ENCODE data around the gene VPS39.

The VPS39 gene

DNA sequence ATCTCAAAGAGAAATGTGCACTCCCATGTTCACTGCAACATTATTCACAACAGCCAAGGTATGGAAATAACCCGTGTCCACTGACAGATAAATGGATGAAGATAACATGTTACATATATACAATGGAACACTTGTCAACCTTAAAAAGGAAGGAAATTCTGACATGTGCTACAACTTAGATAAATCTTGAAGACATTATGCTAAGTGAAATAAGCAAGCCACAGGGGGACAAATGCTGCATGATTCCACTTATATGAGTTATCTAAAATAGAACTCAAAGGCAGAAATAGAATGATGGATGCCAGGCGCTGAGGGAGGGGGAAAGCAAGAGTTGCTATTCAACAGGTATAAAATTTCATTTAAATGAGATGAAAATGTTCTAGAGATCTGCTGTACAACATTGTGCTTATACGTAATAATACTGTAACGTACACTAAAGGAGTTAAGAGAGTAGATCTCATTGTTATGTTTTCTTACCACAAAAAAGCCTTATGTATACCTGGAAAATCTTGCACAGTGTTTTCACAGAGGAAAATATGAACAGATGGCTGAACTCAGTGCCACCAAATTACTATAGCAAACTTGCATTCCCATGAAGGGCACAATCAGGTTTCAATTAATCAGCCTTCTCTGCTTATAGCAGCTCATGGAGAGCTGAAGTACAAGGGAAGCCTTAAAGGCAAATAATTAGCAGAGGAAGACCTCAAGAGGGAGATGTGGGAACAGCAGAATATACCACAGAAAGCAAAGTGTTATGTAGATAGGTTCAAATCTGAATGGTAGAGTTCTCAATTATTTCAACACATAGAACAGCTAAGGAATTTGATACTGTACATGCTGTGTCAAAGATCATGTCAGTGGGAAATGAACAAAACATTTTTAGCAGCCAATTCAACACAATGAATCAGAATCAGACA lies 8.1 kb upstream of the VPS39 start:
- Histone ChIP-seq H2AFZ (ENCODE audit: low read length) (no peak overlapping the region), H3K9ac (ENCODE audit: low read length) (no peak overlapping the region)
- no peak for DNase-seq

GRCh38 chr15:42214600-42214999 lies 6.5 kb upstream of the VPS39 start:
- peaks cover 6% of the 10 kb centered on the region; the same call in 1 of the 2 replicates for H3K36me3 ChIP-seq (replicated peaks; ENCODE audit: insufficient read depth, low read length)
- H3F3A ChIP-seq (ENCODE audit: insufficient read depth, low read length) = peaks cover 2% of the 10 kb centered on the region; the same call in 1 of the 2 replicates
- no peak overlapping the region for H3K27ac ChIP-seq (ENCODE audit: low read length)
- no peaks in the 10 kb centered on the region for H3K9me3 ChIP-seq (replicated peaks; ENCODE audit: insufficient read depth, low read length)
- H4K20me1 ChIP-seq (ENCODE audit: insufficient read depth, low read length) = no peaks in the 10 kb centered on the region
- H3K4me1 ChIP-seq (ENCODE audit: low read length) = no peaks in the 10 kb centered on the region
- no peak overlapping the region for H3K4me2 ChIP-seq (ENCODE audit: low read depth, low read length)
- no peak overlapping the region for H3K4me3 ChIP-seq (ENCODE audit: low read length)
- H3K79me2 ChIP-seq (ENCODE audit: low read length) = no peaks in the 10 kb centered on the region
- H2AFZ ChIP-seq (ENCODE audit: low read length) = no peak overlapping the region
- TF ChIP-seq EZH2 (optimal IDR thresholded peaks at IDR 0.05; ENCODE audit: low read depth, low read length) (no peak), CTCF (IDR thresholded peaks at IDR 0.05; ENCODE audit: low read length) (no peak), EZH2phosphoT487 (IDR thresholded peaks at IDR 0.05; ENCODE audit: low read length) (no peak)
- no peaks in the 10 kb centered on the region for H3K27me3 ChIP-seq (replicated peaks; ENCODE audit: insufficient read depth, low read length)
- no peak overlapping the region for H3K9ac ChIP-seq (ENCODE audit: low read length)
- DNase-seq = no peak
- no peaks in the 10 kb centered on the region for H3K9me2 ChIP-seq (replicated peaks; ENCODE audit: insufficient read depth, low read length)

More for the DNA sequence above, 8.1 kb upstream of the VPS39 start:
- no peaks in the 10 kb centered on the region for H4K20me1 ChIP-seq (ENCODE audit: insufficient read depth, low read length)
- H3K27ac ChIP-seq (ENCODE audit: low read length) = no peak overlapping the region
- H3K9me2 ChIP-seq (replicated peaks; ENCODE audit: insufficient read depth, low read length) = no peaks in the 10 kb centered on the region
- H3K79me2 ChIP-seq (ENCODE audit: low read length) = no peaks in the 10 kb centered on the region
- H3K4me1 ChIP-seq (ENCODE audit: low read length) = no peaks in the 10 kb centered on the region
- TF ChIP-seq EZH2phosphoT487 (IDR thresholded peaks at IDR 0.05; ENCODE audit: low read length) = no peak
- TF ChIP-seq CTCF (IDR thresholded peaks at IDR 0.05; ENCODE audit: low read length) = no peak
- TF ChIP-seq EZH2 (optimal IDR thresholded peaks at IDR 0.05; ENCODE audit: low read depth, low read length) = no peak
- no peak overlapping the region for H3K4me2 ChIP-seq (ENCODE audit: low read depth, low read length)
- no peaks in the 10 kb centered on the region for H3K9me3 ChIP-seq (replicated peaks; ENCODE audit: insufficient read depth, low read length)
- no peaks in the 10 kb centered on the region for H3K27me3 ChIP-seq (replicated peaks; ENCODE audit: insufficient read depth, low read length)
- H3K4me3 ChIP-seq (ENCODE audit: low read length) = no peak overlapping the region
- no peaks in the 10 kb centered on the region; the same call in 1 of the 2 replicates for H3F3A ChIP-seq (ENCODE audit: insufficient read depth, low read length)
- H3K36me3 ChIP-seq (replicated peaks; ENCODE audit: insufficient read depth, low read length) = no peaks in the 10 kb centered on the region; the same call in 1 of the 2 replicates

- peaks cover 6% of the 10 kb centered on the region; the same call in 1 of the 2 replicates for H3K36me3 ChIP-seq (replicated peaks; ENCODE audit: insufficient read depth, low read length)
- no peaks in the 10 kb centered on the region for H3K4me1 ChIP-seq (ENCODE audit: low read length)
- H3K9me3 ChIP-seq (replicated peaks; ENCODE audit: insufficient read depth, low read length) = no peaks in the 10 kb centered on the region
- no peak overlapping the region for H2AFZ ChIP-seq (ENCODE audit: low read length)
- no peak overlapping the region for H3K27ac ChIP-seq (ENCODE audit: low read length)
- H3K9ac ChIP-seq (ENCODE audit: low read length) = no peak overlapping the region
- peaks cover 12% of the 10 kb centered on the region for H3F3A ChIP-seq (ENCODE audit: insufficient read depth, low read length)
- no peaks in the 10 kb centered on the region for H3K27me3 ChIP-seq (replicated peaks; ENCODE audit: insufficient read depth, low read length)
- no peaks in the 10 kb centered on the region for H3K9me2 ChIP-seq (replicated peaks; ENCODE audit: insufficient read depth, low read length)
- H3K4me2 ChIP-seq (ENCODE audit: low read depth, low read length) = no peak overlapping the region
- no peak for DNase-seq
- TF ChIP-seq CTCF (IDR thresholded peaks at IDR 0.05; ENCODE audit: low read length) = no peak
- no peak for TF ChIP-seq EZH2phosphoT487 (IDR thresholded peaks at IDR 0.05; ENCODE audit: low read length)
- no peak for TF ChIP-seq EZH2 (optimal IDR thresholded peaks at IDR 0.05; ENCODE audit: low read depth, low read length)
- H3K4me3 ChIP-seq (ENCODE audit: low read length) = no peak overlapping the region
- no peaks in the 10 kb centered on the region for H3K79me2 ChIP-seq (ENCODE audit: low read length)
- H4K20me1 ChIP-seq (ENCODE audit: insufficient read depth, low read length) = no peaks in the 10 kb centered on the region
These were observed 5.4 kb upstream of the VPS39 start for GRCh38 chr15:42213511-42213910.

All from MM.1S (cell line).